ENCODE results near the gene CFAP97.

The CFAP97 gene

GRCh38 chr4:185196437-185196836 is 7.4 kb downstream of the CFAP97 start:
- no peak for DNase-seq

DNA sequence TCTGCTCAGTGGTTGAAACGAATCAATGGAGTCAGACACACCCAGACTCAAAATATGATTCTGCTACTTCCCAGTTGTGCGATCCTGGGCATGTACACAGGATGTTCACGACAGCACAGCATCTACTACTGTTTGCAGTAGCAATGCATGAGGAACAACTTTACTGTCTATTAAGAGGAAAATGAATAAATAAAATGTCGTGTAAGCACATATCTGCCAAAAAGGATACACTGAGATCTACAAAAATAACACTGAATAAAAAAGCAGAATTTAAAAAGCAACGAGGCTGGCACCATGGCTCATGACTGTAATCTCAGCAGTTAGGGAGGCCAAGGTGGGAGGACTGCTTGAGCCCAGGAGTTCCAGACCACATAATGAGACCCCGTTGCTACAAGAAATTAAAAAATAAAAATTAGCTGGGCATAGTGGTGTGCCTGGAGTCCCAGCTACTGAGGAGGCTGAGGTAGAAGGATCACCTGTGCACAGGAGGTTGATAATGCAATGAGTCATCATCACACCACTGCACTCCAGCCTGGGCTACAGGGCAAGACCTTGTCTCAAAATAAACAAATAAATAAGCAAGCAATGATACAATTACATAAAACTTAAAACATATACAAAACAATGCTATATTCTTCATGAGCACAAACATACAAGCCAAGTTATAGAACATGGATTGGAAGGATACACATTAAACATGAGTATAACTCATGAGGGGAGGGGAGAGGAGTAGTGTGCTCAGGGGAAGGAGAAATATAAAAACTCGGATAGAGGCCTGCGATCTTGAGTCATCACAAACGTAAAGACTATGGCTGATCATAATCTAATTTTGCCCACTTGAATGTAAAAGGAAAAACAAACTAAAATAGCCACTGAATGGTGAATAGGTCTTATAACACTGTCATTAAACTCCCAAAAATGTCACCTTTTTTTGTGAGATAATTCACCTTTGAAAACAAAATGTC is 8.6 kb downstream of the CFAP97 start:
- DNase-seq = no peak

DNA sequence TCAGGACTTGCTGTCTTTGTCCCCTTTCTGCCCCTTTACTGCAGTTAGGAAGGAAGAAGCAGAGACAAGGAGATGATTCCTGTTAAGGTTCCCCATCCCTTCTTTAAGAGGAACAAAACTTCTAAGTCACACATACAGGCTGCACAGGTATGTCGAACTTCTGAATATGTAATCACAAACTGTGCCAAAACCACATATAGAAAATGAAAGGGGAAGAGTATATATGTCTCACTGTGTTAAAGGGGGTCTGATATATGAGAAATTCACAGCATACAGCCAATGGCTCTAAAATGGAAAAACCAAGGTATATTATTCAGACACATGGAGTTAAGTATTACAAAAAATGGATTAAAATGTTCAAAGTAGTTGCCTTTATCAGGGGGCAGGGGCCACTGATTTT is 11.7 kb downstream of the CFAP97 start:
- no peak for DNase-seq

DNA sequence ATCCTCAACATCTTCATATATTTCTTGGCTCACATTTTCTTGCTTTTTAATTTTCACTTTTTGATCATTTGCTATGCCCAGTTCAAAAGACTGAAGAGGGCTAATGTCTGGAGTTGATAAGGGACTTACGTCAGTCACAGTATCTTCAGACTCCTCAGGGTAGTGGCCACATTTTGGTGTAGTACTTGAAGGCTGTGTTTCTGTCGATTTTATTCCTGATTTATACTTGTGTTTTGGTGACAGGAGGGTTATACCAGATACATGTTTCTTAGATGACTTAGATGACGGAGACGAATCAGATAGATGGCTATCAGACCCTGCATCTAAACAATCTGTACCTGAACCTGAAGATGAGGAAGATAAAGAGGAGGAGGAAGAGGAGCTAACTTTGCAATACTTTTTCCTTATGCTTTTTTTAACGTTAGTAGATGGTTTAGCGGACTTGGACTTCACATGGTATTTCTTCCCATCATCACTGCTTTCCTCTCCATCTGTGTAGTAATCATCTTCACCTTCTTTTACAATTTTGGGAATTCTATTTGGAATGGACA is 13.4 kb downstream of the CFAP97 start:
- DNase-seq = no peak

- no peak for DNase-seq
These were observed 14.0 kb downstream of the CFAP97 start for GRCh38 chr4:185189606-185190305.

DNA sequence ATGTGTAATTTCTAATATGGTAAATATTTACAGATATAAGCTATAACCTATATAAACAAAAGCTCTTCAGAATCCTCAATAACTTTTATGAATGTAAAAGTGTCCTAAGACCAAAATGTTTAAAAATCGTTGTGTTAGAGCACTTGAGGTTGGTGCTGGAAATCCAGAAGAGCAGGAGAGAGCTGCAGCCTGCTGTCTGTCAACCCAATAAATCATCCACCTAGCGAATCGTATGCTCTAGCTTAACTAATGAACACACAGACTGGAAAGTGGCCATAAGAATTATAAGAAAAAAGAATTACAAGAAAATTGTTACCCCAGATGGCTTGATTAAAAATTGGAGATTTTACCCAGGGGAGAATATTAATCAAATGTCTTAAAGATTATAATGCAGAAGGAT is 17.0 kb downstream of the CFAP97 start:
- no peak for DNase-seq

GRCh38 chr4:185183622-185184281 is 20.0 kb downstream of the CFAP97 start:
- peak; percentile 78 for DNase-seq

- no peak for DNase-seq
These were observed 21.6 kb downstream of the CFAP97 start for GRCh38 chr4:185182239-185182638.

DNA sequence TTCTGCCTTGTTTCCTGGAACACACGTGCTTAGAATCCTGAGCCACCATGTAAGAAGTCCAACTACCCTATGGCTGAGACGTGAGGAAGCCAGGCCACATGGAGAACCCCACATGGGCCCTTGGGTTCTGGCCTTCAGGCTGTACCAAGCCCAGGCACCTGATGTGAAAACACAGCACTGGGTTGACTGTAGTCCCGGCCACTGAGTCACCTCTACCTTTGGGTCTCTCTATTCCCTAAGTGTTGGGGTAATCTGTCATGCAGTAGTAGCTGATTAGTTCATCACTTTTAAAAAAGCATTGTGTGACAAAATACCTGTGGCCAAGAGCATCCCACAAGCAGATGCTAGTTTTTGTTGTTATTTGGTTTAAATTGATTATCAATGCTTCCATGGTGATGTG is 24.3 kb downstream of the CFAP97 start:
- no peak for DNase-seq

DNA sequence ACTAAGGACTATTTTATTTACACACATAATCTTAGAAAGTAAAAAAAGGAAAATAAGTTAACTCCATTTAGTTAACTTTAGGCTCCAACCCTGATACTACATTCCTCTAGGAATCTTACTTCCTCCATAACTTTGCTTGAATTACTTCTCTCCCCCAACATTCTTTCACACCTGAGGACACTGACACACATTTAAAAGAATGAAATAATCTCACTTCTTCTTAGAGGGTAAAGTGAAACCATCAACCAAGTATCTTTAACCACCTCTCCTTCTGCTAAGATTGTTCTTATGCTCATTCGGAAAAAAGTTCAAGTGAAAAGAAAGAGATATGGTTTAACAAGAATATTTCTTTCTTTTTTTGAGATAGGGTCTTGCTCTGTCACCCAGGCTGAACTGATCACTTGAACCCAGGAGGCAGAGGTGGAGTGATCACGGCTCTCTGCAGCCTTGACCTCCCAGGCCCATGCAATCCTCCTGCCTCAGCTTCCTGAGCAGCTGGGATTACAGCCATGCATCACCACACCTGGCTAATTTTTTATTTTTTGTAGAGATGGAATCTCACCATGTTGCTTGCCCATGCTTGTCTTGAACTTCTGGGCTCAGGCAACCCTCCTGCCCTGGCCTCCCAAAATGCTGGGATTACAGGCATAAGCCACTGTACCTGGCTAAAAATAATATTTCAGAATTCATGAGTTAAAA is 32.3 kb downstream of the CFAP97 start:
- DNase-seq = no peak

- no peak for DNase-seq
These were observed 36.6 kb downstream of the CFAP97 start for GRCh38 chr4:185167234-185167633.

DNA sequence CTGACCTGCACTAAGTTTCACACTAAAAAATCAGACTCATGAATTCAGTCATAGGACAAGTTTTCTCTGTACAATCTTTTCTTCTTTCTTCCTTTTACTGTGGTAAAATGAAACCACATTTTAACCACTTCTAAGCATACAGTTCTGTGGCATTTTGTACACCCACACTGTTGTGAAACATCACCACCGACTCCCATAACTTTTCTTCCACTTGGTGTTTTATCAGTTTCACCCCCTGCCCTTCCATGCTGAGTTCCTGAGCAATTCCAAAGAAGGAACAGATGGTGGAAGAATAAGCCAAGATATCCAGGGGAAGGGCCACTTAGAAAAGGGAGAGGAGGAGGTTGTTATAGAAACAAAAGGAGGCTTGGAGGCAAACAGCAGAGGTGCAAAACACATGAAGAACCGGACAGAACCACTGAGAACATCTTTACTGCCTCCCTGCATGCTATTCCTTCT is 38.2 kb downstream of the CFAP97 start:
- DNase-seq = no peak

DNA sequence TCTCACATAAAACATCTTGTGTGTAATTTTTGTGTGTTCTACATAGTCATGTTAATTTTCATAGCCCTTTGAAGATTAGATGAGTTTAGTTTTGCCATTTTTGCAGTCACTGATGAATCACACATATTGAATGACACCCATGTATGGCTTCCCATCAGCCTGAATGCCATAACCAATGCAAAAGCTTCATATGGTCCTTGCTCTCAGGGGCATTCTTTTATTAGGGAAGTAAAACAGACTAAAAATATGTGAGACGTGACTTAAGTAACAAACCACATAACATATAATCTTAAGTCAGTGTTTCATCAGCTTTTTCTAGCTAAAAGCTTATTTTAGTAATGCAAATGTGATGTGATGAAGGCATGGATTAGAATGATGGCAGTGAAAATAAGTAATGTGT is 52.5 kb downstream of the CFAP97 start:
- DNase-seq = no peak

GRCh38 chr4:185149392-185149791 is 54.4 kb downstream of the CFAP97 start:
- DNase-seq = no peak

- no peak for DNase-seq
These were observed 58.2 kb downstream of the CFAP97 start for GRCh38 chr4:185145572-185145971.

DNA sequence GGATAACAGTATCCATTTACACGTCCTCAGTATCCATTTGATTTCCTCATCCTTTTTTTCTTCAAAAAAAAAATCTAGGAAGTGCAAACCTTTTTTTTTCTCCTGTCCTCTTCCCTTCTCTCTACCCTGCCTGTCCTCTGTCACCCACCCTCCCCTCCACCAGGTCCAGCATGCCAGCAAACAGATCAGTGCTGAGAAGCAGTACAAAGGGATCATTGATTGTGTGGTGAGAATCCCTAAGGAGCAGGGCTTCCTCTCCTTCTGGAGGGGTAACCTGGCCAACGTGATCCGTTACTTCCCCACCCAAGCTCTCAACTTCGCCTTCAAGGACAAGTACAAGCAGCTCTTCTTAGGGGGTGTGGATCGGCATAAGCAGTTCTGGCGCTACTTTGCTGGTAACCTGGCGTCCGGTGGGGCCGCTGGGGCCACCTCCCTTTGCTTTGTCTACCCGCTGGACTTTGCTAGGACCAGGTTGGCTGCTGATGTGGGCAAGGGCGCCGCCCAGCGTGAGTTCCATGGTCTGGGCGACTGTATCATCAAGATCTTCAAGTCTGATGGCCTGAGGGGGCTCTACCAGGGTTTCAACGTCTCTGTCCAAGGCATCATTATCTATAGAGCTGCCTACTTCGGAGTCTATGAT is 59.1 kb downstream of the CFAP97 start:
- DNase-seq = no peak

- DNase-seq = peak; percentile 31
These were observed 60.2 kb downstream of the CFAP97 start for GRCh38 chr4:185143601-185143969.

GRCh38 chr4:185142912-185143600 is 60.7 kb downstream of the CFAP97 start, which contains the start of gene SLC25A4:
Gene SLC25A4, plus strand, starts transcription at chr4:185143266. Its CDS starts 107 bp downstream, at chr4:185143373.
- peak; percentile 80 for DNase-seq

DNA sequence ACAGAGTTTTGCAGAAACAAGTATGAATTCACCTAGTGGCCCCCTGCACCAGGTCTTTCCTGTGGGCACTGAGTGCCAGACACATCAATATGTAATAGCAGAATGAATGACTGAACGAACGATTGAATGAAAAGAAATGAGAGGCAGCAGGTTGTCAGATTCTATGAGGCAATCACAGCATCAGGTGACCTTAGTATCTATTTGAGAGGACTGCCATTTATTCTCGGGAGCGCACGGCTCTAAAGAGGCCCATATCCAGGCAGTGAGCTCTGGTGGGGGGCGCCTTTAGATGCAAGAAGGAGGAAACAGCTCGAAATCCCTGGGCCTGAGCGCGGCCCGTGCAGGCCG is 61.3 kb downstream of the CFAP97 start:
- DNase-seq = no peak

- DNase-seq = no peak
These were observed 62.0 kb downstream of the CFAP97 start for GRCh38 chr4:185141777-185142176.

DNA sequence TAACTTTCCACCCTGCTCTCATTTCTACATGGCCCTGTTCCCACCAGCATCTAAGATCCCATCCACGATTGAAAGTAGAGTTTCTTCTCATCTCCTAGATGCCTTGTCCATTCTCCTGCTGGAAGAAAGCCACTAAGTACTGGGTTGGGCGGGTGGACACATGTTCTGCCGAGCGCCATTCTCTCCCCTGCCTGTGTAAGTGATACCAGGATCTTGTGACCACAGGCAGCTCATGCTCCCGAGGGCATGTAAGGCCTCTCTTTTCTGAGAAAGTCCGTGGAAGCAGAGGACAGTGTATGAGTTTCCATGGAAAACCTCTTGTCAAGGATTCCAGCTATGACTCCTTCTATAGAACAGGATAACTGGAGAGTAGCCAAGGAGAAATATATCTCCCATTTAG is 64.1 kb downstream of the CFAP97 start:
- no peak for DNase-seq
